Heart right ventricle (tissue), 16 donors: ENCODE data around the gene GOLGA2. TPM values are rescaled to one million over a fixed set of nuclear protein-coding genes. Genes with fewer than 3 reads are reported as not detected.

Source experiments
- ATAC-seq, 8 donors: fragments of 200-7000 bp; cut with Tn5 transposase; one replicate each; pipeline ENCODE4 v1.9.1; 2020; ENCODE audit warnings: mild to moderate bottlenecking in 8 of 8, moderate library complexity in 8 of 8, moderate number of reproducible peaks in 1 of 8
- DNase-seq, 2 donors: peaks; one replicate each; pipeline ENCODE4 v3.0.0-alpha.2; 2020
- H3K27ac ChIP-seq, 10 donors: fragments of 200-600 bp; sonication (generic) in 2 of 10; one replicate each; pipeline versions ENCODE4 v1.5.0 to v1.8.0; 2020 to 2022; ENCODE audit warnings: mild to moderate bottlenecking in 3 of 10
- H3K27me3 ChIP-seq, 7 donors: fragments of 200-600 bp; one replicate each; pipeline ENCODE4 v1.8.0; 2021 to 2022; ENCODE audit warnings: mild to moderate bottlenecking in 2 of 7
- H3K36me3 ChIP-seq, 9 donors: fragments of 200-600 bp; sonication (generic) in 1 of 9; one replicate each; pipeline versions ENCODE4 v1.5.0 to v1.8.0; 2020 to 2022; ENCODE audit warnings: mild to moderate bottlenecking in 2 of 9
- H3K4me1 ChIP-seq, 9 donors: fragments of 200-600 bp; sonication (generic) in 1 of 9; one replicate each; pipeline versions ENCODE4 v1.5.0 to v1.8.0; 2020 to 2022; ENCODE audit warnings: mild to moderate bottlenecking in 4 of 9
- H3K4me3 ChIP-seq, 10 donors: fragments of 200-600 bp; sonication (generic) in 2 of 10; one replicate each; pipeline versions ENCODE4 v1.5.0 to v1.8.0; 2020 to 2022; ENCODE audit warnings: mild to moderate bottlenecking in 7 of 10, moderate library complexity in 2 of 10
- H3K9me3 ChIP-seq, 11 donors: fragments of 200-600 bp in 10 of 11; sonication (generic) in 2 of 11; one replicate each; pipeline versions ENCODE4 v1.5.0 to v1.8.0; 2013 to 2022; ENCODE audit warnings: mild to moderate bottlenecking in 2 of 11, control low read depth in 1 of 11, moderate library complexity in 1 of 11
- CTCF ChIP-seq, 9 donors: fragments of 200-600 bp; sonication (generic) in 2 of 9; IDR thresholded peaks; one replicate each; pipeline versions ENCODE4 v1.5.0 to v1.8.0; 2021 to 2022; ENCODE audit warnings: antibody characterized with exemption in 9 of 9, mild to moderate bottlenecking in 5 of 9, moderate library complexity in 1 of 9
- WGBS, 2 donors: extraction: QIAGEN DNeasy Blood & Tissue Kit; methylation state at CpG; one replicate each; pipeline ENCODE4 v1.1.7; 2013; ENCODE audit warnings: inconsistent platforms in 1 of 2; 5-methylcytosine and 5-hydroxymethylcytosine counted together
- intact Hi-C, 10 donors: fragments of 100-400 bp; cut with DNase I; formaldehyde crosslinking; loops; one replicate each; pipeline versions ENCODE4 v1.11.1 to v1.14.2; 2022
- polyA plus RNA-seq, 2 donors: library from polyadenylated mRNA; stranded (reverse); fragments of 200-250 nt; gene quantifications; one replicate each; pipeline ENCODE4 v1.2.3, GENCODE V29; 2013
- total RNA-seq, 10 donors: library from RNA; stranded (reverse); fragmentation: NEBNext Ultra II Directional in 3 of 10; extraction: Animal tissue kit (Norgen Biotek cat#: 25700) in 3 of 10; gene quantifications; one replicate each; pipeline versions ENCODE4 v1.2.1 to v1.2.4, GENCODE V29; 2021 to 2023
- donor health status: Arrhythmogenic right ventricular cardiomyopathy.
- donor health status: ischemic (EF 13 %, LVEDD 7.1; RV severe dilation, severe dysfunction).
- donor health status: healthy with polysubstance abuse.
- donor health status: DM: no; HTN: yes; CAD: no.
- donor health status: DM: no; HTN: no; CAD: no.
- donor health status: ischemic (EF 25% LVEDD 6.9; RV normal size, moderate dysfunction).
- donor health status: ischemic (EF 25% LVEDD 5.7; RV mildly dilated, moderate dysfunction).
- donor health status: healthy.
- donor health status: DM: yes; HTN: yes; CAD: no.
- donor health status: Ischemic cardiomyopathy.
- donor health status: ischemic (EF 35%, LVEDD 5.7; RV mildly dilated, moderate dysfunction).
- donor health status: nonischemic (EF 11% LVEDD 7.7; RV severe dilation, severe dysfunction).
- donor health status: DM: yes; HTN: yes; CAD: no.
- donor health status: PGD.
- donor health status: ischemic (EF 29% LVEDD 5.4; RV normal size, mild dysfunction).
- donor health status: nonischemic (EF 23%, LVEDD 6.1; RV moderate dilation, normal function).

Gene GOLGA2
- total and polyA plus RNA-seq, 12 donors: 78.0 to 101 (median 89.1) TPM

- Histone ChIP-seq H3K36me3 (peaks cover 0 to 73% (median 30%) of the 10 kb centered on the region in 9 donors), H3K9me3 (no peaks in the 10 kb centered on the region), H3K27me3 (no peaks in the 10 kb centered on the region), H3K27ac (no peak overlapping the region), H3K4me3 (no peak overlapping the region), H3K4me1 (peaks cover 0 to 20% (median 14%) of the 10 kb centered on the region in 9 donors)
- no peak for TF ChIP-seq CTCF (IDR thresholded peaks at IDR 0.05)
- intact Hi-C loops: loop anchor here in 1 of 10 donors (5.0 kb wide), 1 partner anchor 49 kb away; no protein-coding TSS in a partner anchor
- ATAC-seq: no peak
- DNase-seq: no peak
- 78 to 80% methylated on average over 5 of the region's 5 CpGs for WGBS, 2 donors
Measured at GRCh38 chr9:128271512-128271911, 4.3 kb downstream of the GOLGA2 start.

GRCh38 chr9:128271112-128271511 is 4.7 kb downstream of the GOLGA2 start:
- no peak for ATAC-seq
- DNase-seq: no peak
- TF ChIP-seq CTCF (IDR thresholded peaks at IDR 0.05): no peak
- H3K27me3 ChIP-seq: no peaks in the 10 kb centered on the region
- intact Hi-C loops: loop anchor here in 1 of 10 donors (5.0 kb wide), 1 partner anchor 49 kb away; no protein-coding TSS in a partner anchor
- H3K9me3 ChIP-seq: no peaks in the 10 kb centered on the region
- 94% methylated on average over 3 of the region's 3 CpGs for WGBS, 2 donors
- no peak overlapping the region for H3K4me3 ChIP-seq
- peaks cover 0 to 77% (median 34%) of the 10 kb centered on the region in 9 donors for H3K36me3 ChIP-seq
- peaks cover 0 to 20% (median 14%) of the 10 kb centered on the region in 9 donors for H3K4me1 ChIP-seq
- no peak overlapping the region for H3K27ac ChIP-seq

GRCh38 chr9:128266868-128267590 is 8.8 kb downstream of the GOLGA2 start:
- intact Hi-C loops: no loop called here
- TF ChIP-seq CTCF (IDR thresholded peaks at IDR 0.05): no peak
- no peak overlapping the region for H3K27ac ChIP-seq
- DNase-seq (no peak), ATAC-seq (no peak)
- H3K27me3 ChIP-seq: no peaks in the 10 kb centered on the region
- peaks cover 0 to under 1% (median 0%) of the 10 kb centered on the region in 9 donors for H3K4me1 ChIP-seq
- H3K9me3 ChIP-seq: no peaks in the 10 kb centered on the region
- 93 to 94% methylated on average over 14 to 15 of the region's 15 CpGs for WGBS, 2 donors
- peaks cover 0 to 100% (median 49%) of the 10 kb centered on the region in 9 donors for H3K36me3 ChIP-seq
- H3K4me3 ChIP-seq: no peak overlapping the region

GRCh38 chr9:128265348-128265847 is 10.4 kb downstream of the GOLGA2 start:
- intact Hi-C loops: no loop called here

More at GRCh38 chr9:128265348-128265847, 10.4 kb downstream of the GOLGA2 start:
- no peak for ATAC-seq
- Histone ChIP-seq H3K27ac (no peak overlapping the region), H3K4me1 (no peaks in the 10 kb centered on the region), H3K27me3 (no peaks in the 10 kb centered on the region), H3K4me3 (no peak overlapping the region), H3K9me3 (no peaks in the 10 kb centered on the region), H3K36me3 (peaks cover 0 to 100% (median 57%) of the 10 kb centered on the region in 9 donors)
- DNase-seq: no peak
- TF ChIP-seq CTCF (IDR thresholded peaks at IDR 0.05): no peak
- 83 to 90% methylated on average over 10 of the region's 10 CpGs for WGBS, 2 donors
